ENCODE measurements around the gene MR1.

Gene MR1

DNA sequence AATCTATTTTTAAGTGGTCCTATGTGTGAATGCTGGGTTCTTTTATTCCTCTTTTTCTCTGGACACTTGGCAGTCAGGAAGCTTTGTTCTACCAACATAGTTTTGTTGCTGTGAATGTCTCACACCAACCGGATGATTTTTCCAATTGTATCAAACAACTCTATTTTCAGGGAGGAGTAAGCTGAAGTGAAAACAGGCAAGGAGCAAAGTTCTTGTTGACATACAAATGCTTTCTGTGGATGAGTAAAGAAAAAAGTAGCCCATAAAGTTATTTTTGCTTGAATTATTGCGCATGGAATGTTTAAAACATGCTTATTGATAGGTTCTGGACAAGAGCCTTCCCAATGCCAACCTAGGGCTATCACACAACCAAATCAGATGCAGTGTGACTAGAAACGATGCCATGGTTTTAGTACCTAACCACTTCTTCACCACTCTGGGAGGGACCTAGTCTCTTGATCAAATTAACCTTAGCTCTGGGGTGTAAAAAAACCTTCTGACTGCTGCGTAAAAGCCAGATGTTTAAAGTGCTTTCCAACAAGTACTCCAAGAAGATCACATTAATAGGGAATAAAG is 59.2 kb downstream of the MR1 start:
- DNase-seq = no peak

DNA sequence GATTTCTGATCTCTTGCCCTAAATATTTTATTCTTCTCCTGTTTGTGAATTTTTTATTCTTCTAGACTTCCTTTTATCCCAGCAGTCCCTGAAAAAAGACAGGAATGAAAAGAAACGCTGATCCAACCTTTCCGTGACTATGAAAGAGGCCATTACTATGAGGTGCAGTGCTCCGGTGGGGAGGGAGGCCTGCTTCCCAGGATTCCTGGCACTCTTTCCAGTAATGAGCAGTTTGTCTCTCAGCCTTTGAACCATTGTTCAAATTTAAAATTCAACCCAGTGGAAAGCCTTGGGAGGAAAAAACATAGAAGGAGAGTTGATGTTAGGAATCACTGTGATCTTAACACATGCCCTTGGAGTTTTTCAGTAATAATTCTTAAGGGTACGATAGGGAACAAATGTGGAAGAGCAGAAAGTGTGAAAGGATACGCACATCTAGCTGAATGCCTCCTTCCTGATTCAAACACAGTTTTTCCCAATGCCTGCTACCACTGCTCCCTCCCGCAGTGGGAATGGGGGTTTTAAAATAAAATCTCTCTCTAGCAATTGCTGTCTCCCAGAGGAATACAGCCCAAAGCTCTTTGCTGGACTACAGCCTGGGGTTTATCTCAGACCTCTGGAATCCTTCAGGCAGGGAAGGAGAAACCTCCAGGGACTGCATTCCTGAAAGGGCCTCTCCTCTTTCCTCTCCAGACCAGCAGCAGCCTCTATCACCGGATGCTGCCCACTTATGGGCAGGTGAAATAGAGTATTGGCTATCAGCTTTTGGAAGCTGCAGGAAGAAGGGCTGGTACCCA is 60.8 kb downstream of the MR1 start:
- DNase-seq = no peak

DNA sequence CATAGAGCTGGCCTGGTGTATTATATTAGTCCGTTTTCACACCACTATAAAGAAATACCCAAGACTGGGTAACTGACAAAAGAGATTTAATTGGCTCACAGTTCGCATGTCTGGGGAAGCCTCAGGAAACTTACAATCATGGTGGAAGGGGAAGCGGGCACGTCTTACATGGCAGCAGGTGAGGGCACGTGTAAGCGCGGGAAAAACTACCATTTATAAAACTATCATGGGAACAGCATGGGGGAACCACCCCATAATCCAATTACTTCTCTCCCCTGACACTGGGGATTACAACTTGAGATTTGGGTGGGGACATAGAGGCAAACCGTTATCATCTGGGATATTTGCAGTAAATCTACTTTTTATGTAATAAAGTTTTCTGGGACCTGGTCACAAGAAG is 61.5 kb downstream of the MR1 start:
- DNase-seq = no peak

DNA sequence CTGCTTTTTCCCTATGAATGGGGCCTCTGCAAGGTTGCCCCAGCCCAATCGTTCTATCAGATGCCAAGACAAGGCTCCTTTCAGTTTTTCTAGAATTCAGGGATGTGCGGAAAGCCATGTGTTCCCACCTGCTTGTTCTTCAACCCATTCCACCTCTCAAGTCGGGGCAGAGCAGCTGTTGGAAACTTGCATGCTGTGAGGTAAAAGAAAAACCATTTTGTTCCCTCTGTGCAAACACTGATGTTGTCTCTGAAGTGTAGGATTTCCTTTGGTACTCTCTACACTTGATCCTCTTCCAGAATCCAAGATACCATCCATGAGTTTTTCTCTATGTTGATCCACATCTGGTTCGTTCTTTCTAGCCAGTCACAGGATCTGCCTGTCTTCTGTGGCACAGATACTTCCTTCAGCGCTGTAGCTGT is 62.0 kb downstream of the MR1 start:
- DNase-seq = no peak

DNA sequence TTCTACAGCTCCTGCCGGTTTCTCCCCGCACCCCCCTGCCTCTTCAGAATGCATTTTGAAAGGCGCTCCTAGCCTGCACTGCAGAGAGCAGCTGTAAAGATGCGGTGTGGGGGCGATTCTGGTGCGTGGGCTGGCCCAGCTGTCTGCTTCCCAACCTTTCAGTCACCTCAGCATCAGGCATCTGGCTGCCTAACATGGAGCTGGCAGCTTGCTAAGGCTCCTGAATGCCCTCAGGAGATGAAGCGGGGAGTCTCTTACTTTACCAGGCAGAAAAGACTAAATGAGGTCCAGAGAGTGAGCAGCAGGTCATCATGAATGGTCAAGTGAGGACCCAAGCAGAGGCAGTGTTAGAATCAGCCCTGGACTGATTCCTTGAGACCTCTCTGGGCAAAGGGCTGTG is 63.5 kb downstream of the MR1 start:
- no peak for DNase-seq

DNA sequence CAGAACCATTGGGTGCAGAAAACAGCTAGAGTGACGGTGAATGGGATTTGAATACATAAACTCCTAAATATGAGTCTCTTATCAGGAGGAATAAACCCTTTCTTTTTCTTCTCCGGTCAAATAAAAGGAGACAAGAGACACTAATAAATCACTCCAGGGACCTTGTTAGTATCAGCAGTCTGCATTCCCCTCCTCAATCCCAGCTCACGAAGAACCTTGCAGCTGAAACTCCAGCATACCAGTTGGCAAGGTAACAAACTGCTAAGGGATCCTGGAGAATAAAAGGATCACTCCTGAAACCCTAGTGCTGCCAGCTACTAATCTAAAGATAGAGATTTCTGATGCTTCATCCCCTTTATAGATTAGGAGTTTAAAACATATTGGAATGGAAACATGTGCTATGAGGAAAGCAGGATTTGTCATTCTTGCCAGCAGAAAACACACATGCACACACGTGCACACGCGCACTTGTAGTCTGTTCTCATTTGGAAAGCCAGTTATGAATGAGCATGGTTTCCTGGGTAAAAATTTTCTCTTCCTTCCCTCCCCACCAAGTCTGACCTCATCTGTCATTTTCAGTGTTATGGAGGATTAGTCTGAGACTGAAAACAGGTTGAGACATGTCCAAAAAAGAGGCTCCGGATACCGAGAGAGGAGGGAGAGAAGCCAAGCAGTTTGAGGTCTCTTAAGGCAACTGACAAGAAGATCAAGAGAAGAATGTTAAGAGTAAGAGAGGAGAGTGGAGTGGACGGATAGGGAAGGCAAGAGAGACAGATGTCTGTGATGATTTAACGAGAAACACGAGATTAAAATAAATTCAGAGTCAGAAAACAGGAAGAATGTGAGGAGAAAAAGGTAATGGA is 65.6 kb downstream of the MR1 start:
- no peak for DNase-seq

DNA sequence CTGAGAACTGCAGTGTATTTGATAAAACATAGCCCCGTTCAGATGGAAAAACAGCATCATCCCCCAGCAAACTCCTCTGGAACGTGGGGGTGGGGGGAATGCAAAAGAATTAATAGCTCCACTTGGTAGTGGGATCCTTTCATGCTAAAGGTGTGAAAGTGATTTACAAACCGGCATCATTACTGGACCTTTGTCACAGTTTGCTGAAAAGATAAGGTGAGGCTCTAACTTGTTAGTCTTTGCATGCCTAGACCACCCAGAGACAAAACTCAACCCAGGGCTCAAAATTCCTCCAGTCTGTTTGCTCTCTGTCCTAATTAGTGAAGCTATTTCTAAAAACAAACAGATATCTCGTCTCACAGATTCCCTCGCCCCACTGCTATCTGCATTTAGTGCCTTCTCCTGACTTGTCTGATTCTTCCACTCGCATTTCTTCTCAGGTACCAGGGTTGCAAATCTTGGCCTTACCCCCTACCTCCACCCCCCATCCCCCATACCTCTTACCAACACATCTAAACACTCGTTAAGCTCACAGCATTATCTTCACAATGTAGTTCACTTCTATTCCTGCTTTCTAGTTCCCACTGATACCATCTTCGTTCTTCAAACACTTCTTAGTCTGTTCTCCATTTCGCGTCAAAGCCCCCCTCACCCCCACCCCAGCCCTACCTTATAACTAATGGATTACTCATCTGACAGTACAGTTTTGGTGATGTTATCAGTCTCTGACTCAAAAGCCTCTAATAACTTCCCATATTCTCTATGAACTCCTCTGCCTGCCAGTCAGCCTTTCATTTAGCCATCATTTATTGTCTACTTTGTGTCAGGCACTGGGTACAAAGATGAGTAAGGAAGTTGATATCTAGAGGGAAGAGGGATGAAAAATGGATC is 66.5 kb downstream of the MR1 start:
- no peak for DNase-seq

DNA sequence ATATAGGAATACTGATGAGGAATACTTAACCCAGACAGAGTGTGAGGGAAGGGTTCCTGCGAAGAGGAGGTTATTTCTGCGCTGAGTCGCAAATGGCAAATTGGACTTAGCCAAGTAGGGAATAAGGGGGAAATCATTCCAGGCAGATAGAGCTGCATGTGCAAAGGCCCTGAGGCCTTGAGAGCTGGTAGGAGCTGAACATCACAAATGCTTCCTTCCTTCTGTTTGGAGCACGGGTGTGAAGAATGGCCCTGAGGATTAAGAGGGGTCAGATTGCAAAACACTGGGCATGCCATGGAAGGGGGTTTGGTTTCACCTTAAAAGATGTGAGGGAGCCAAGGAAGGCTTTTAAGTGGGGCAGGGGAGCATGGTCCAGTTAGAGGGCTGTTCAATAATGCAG is 67.2 kb downstream of the MR1 start:
- no peak for DNase-seq

DNA sequence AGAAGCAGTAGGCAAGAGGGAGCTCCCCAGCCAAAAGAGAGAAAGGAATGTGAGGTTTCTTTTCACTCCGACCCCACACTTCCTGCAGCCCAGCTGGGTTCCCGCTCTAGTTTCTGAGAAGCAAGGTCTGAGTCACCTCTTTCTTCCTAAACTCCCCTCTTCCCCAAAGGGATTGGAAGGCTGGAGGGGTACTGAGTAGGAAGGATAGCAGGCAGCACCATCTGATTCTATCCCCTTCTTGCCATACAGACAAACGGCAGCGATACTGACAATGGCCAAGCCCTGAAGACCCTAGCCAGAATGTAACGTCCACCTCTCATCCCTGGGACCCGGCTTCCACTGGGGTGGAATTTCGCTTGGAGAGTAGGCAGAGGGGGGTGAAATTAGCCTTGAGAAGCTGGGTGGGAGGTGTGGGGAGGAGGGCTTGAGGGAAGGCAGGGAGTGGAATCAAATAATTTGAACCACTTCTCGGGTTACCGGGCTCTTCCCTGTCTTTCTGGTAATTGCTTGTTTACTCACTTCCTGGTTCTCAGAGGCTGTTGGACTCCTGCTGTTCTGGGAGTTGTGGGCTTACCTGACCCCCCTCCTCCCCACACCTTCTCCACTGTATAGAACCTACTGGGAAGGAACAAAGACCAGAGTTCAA is 67.9 kb downstream of the MR1 start:
- DNase-seq = no peak

DNA sequence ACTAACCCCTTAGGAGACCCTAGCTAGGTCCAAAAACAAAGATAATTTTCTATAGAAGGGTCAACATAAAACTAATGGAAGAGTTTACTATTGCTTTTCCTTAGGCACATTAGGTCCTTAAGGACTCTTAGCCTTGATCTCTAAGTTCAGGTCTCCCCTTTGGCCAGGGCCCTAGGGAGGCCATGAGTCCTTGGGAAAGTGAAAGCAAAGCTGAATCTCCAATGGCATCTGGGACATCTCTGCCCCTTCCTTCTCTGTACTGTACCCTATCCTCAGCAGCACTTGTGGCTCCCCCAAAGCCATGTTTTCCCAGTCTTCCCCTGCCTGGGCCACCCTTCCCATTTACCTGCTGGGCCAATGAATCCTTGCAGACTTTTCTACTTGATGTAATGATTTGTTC is 69.1 kb downstream of the MR1 start:
- no peak for DNase-seq

DNA sequence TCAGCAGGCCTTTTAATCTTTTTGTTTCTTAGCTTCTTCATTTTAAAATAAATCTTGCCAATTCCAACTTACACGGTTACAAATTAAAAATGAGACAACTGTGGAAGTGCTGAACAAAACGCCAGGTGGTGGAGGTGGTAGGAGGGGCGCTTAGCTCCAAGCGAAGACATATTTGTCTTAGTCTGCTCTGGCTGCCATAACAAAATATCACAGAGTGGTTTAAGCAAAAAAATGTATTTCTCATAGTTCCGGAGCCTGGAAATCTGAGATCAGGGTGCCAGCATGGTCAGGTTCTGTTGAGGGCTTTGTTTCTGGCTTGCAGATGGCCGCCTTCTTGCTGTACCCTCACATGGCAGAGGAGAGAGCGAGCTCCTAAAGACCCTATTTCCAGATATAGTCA is 69.6 kb downstream of the MR1 start:
- no peak for DNase-seq

DNA sequence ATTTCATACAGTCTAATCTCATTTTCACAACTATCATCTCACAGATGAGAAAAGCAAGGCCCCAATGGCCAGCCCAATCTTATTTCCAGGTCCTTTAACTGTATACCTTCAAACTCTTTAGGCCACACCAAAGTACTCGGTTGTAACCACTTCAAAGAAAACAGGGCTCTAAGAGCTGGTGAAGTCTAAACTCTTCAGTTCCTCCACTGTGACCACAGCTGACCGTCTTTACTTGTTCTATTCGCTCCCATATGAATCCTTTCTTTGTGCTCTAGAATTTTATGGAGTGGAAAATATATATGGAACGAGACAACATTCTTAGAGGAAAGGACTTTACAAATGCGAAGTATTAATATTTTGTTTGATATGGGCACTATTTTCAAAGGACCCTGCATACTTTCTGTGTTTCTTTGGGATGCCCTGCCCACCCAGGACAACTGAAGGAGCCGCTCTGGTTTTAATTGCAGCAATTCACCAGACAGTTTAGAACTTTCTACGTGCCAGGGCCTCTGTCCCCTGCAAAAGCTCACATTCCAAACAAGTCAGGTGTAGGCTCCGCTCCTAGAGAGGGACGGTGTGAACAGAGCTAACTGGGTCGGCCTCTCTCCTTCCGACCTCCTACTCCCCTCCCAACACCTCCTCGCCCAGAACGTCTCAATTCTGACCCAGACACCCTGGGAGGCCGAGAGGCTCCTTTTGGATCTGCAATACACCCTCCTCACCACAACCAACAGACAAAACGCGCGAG is 70.4 kb downstream of the MR1 start:
- no peak for DNase-seq

DNA sequence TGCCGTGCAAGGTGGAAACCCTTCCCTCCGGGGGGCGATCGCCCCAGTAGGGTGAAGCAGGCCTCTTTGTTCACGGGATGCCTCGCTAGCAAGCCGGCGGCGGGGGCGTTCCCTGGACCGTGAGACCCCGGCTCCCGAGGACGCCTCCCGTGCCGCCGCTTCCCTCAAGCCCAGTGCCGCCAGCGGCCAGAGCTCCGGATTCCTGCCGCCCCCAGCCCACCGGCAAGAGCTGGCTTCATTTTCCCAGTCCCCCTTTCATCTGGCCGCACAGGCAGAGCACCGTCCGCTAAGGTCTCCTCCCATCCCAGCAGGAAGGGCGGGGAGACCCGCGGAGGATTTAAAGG is 71.0 kb downstream of the MR1 start:
- peak; percentile 57 for DNase-seq

DNA sequence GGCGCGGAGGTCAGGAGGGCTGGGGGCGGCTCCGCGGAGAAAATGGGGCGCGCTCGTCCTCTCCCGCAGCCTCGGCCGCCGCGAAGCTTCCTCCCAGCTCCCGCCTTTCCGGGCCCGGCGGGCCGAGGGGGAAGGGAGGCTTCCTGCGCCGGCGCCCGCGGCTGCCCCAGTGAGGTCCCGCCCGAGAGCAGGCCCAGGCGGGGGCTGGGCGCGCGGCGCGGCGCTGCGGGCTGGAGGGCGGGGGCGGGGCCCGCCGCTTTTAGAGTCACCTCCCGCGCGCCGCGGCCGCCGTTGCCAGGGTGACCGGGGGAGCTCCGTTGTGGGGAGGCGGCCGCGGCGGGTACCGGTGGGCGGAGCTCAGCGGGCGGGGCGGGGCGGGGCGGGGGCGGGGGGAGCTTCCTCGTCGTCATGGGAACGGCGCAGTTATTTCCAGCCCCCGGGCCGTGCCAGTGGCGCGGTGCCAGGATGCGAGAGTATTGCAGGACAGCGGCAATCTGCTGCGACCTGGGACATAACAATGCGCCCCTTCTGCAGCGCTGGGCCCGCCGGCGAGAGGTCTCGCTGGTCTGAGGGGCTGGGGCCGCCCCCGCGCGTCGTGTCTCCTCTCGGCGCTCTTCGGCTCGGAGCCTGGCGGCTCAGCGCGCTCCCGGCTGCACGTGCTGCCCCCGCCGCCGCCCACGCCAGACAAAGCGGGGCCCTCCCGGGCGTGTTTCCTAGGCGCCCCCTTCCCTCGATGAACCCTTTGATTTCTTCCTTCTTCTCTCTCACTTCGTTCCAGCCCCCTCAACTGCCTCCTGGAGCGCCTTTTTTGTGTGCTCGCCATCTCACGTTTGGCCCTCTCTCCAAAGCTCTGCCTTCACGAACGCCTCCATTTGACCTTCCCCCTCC is 71.6 kb downstream of the MR1 start:
- peak; percentile 94 for DNase-seq

DNA sequence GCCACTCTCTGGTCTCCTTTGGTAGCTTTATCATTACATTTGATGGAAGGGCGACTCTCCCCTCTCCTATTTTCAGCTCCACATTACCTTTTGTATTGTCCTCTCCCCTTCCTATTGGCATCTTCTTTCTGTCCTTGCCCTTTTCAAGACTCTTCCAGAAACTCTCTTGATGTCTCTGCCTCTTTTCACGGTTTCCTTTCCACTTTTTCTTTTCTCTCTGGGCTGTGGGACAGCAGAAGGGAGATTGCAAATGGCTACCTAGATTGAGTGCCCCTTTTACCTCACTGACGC is 72.2 kb downstream of the MR1 start:
- no peak for DNase-seq

DNA sequence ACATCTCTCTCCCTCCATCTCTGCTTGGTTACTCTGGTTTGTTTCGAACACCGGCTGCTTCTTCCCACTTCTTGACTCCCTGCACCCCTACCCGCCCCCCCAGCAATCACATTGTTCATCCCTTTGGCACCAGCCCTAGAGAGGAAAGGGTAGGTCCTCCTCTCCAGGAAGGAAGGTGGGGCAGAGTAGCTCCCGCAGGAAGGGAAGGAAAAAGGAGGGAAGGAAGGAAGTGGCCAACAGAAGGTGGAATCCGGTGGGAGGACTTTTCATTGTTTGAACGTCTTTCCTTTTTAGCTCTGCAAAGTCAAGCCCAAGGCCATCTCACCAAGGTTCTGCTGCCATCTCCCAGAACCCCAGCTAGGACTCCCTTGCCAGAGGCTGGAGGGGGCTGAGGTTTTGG is 72.7 kb downstream of the MR1 start:
- no peak for DNase-seq

DNA sequence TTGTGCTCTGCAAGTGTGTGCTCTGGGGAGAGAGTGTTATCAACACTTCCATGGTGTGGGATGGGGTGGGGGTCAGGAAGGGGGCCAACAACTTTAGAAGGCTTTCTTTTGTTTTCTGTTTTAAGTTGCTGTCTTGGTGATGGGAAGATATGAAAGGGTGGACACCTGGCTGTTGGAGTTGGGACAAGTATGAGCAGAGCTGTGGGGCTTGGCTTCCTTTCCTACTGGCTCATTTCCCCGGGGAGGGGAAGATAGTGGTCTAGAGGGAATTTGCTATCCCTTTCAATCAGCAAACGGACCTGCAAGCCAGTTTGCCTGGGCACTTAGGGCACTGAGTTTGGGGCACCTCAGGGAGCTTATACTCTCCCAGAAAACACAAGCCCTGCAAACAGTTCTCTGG is 73.9 kb downstream of the MR1 start:
- DNase-seq = no peak

DNA sequence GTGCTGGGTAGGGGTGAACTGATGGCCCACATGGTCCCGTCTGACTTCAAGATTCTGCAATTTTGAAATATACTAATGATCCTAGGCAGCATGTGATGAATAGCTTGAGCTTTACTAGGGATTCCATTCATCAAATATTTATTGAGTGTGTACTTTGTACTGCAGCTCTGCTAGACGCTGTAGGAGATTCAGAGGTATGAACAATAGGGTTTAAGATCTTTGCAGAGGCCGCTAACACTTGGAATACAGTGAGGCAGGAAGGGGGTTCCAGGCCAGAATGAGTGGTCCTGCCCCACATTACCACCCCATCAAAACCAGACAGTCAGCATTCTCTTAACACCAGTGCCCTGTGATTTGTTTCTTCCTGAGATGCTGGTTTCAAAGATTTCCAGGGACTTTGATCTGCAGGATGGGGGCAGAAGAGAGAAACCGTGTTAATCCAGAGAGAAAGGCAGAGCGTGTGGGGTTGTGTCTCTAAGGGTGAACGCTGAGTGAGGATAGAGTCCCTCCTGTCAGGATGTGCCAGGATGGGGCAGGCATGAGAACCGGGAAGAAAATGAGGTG is 74.6 kb downstream of the MR1 start:
- no peak for DNase-seq

DNA sequence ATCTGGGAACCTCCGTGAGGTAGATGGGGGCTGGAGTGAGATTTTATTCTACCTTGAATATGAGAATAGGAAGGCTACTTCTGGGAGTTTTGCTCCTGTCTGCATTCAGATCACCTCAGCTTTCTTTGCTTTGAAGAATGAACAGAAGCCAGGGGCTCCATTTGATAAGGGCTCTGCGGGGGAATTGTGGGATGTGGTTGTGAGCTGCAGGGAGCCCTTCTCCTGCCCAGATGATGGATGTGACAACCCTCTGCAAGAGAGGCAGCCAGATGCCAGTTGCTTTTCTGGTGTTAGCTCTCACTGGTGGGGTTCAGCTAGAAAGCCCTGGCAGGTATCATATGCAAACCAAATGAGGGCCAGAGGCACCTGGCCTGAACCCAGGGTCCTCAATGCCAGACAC is 76.2 kb downstream of the MR1 start:
- no peak for DNase-seq
